Activated naive CD8-positive, alpha-beta T cell treated with anti-CD3 and anti-CD28 coated beads for 36 hours (primary cell): Measurements from ENCODE around the gene DMRTC1B. TPM values are rescaled to one million over a fixed set of nuclear protein-coding genes. Genes with fewer than 3 reads are reported as not detected.
"Not testable (repeated sequence)": the region's sequence is repeated elsewhere in the genome, so short reads cannot be mapped to it uniquely, and the experiment has no call there.

Source experiments
- DNase-seq: peaks from one replicate; pipeline ENCODE4 v3.0.0; 2021
- H3K27ac Mint-ChIP-seq: one replicate; pipeline ENCODE4 v1.8.0; 2022; ENCODE audit warnings: mild to moderate bottlenecking, moderate library complexity, mixed read lengths
- H3K27me3 Mint-ChIP-seq: one replicate; pipeline ENCODE4 v1.8.0; 2022; ENCODE audit warnings: mild to moderate bottlenecking, mixed read lengths
- H3K36me3 Mint-ChIP-seq: one replicate; pipeline ENCODE4 v1.8.0; 2021; ENCODE audit warnings: mild to moderate bottlenecking, mixed read lengths
- H3K4me1 Mint-ChIP-seq: one replicate; pipeline ENCODE4 v1.8.0; 2021; ENCODE audit warnings: mixed read lengths
- H3K4me3 Mint-ChIP-seq: one replicate; pipeline ENCODE4 v1.8.0; 2022; ENCODE audit warnings: mild to moderate bottlenecking, moderate library complexity, mixed read lengths
- H3K9me3 Mint-ChIP-seq: one replicate; pipeline ENCODE4 v1.8.0; 2022; ENCODE audit warnings: mixed read lengths
- total RNA-seq, 2 experiments: library from RNA; stranded (reverse); gene quantifications; one replicate each; pipeline ENCODE4 v1.2.3, GENCODE V29; 2021

Gene DMRTC1B
- not detected for total RNA-seq

- H3K4me3 Mint-ChIP-seq, H3K27ac Mint-ChIP-seq, H3K9me3 Mint-ChIP-seq, H3K4me1 Mint-ChIP-seq, H3K36me3 Mint-ChIP-seq, DNase-seq, H3K27me3 Mint-ChIP-seq: not testable (repeated sequence)
Measured at GRCh38 chrX:72776653-72777466, at the start of gene DMRTC1B. DMRTC1B (plus strand) TSS chrX:72776890; CDS start chrX:72845136, 68,246 bp downstream.

- Mint-ChIP-seq H3K4me1 (no peaks in the 10 kb centered on the region), H3K27ac (no peak overlapping the region), H3K4me3 (no peak overlapping the region), H3K36me3 (no peaks in the 10 kb centered on the region), H3K9me3 (no peaks in the 10 kb centered on the region), H3K27me3 (peaks cover 16% of the 10 kb centered on the region)
- DNase-seq = no peak
Measured at GRCh38 chrX:72727846-72728245, 48.8 kb upstream of the DMRTC1B start.

GRCh38 chrX:72733636-72734035 lies 43.1 kb upstream of the DMRTC1B start:
- H3K36me3 Mint-ChIP-seq, H3K27ac Mint-ChIP-seq, H3K4me3 Mint-ChIP-seq, DNase-seq, H3K4me1 Mint-ChIP-seq, H3K9me3 Mint-ChIP-seq: not testable (repeated sequence)
- peaks cover 26% of the 10 kb centered on the region for H3K27me3 Mint-ChIP-seq

- Mint-ChIP-seq H3K27ac (no peak overlapping the region), H3K27me3 (peaks cover 29% of the 10 kb centered on the region), H3K4me3 (no peak overlapping the region), H3K9me3 (no peaks in the 10 kb centered on the region), H3K36me3 (no peaks in the 10 kb centered on the region), H3K4me1 (no peaks in the 10 kb centered on the region)
- DNase-seq = no peak
Measured at GRCh38 chrX:72735561-72735960, 41.1 kb upstream of the DMRTC1B start.

- not testable (repeated sequence) for DNase-seq, H3K27me3 Mint-ChIP-seq, H3K4me1 Mint-ChIP-seq, H3K4me3 Mint-ChIP-seq, H3K36me3 Mint-ChIP-seq, H3K27ac Mint-ChIP-seq, H3K9me3 Mint-ChIP-seq
Measured at GRCh38 chrX:72745546-72745945, 31.1 kb upstream of the DMRTC1B start.

- not testable (repeated sequence) for H3K9me3 Mint-ChIP-seq, H3K27me3 Mint-ChIP-seq, DNase-seq, H3K4me3 Mint-ChIP-seq, H3K4me1 Mint-ChIP-seq, H3K36me3 Mint-ChIP-seq, H3K27ac Mint-ChIP-seq
Measured at GRCh38 chrX:72748545-72748944, 28.1 kb upstream of the DMRTC1B start.

GRCh38 chrX:72760454-72760853 lies 16.2 kb upstream of the DMRTC1B start:
- not testable (repeated sequence) for H3K4me1 Mint-ChIP-seq, H3K9me3 Mint-ChIP-seq, H3K27me3 Mint-ChIP-seq, DNase-seq, H3K27ac Mint-ChIP-seq, H3K36me3 Mint-ChIP-seq, H3K4me3 Mint-ChIP-seq

DNA sequence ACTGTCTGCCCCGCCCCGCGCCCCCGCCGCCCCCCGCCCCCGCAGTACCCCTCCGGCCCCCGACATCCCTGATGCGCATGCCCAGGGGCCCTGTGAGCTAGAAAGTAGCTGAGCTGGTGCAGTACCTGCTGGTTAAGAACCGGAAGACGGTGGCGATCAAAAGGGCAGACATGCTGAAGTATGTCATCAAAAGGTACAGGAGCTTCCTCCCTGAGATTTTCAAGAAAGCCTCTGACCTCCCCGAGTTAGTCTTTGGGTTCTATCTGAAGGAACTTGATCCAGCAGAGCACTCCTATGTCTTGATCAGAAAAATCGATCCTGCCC lies 739 bp downstream of the DMRTC1B start:
- DNase-seq, H3K9me3 Mint-ChIP-seq, H3K4me3 Mint-ChIP-seq, H3K27me3 Mint-ChIP-seq, H3K27ac Mint-ChIP-seq, H3K36me3 Mint-ChIP-seq, H3K4me1 Mint-ChIP-seq: not testable (repeated sequence)

DNA sequence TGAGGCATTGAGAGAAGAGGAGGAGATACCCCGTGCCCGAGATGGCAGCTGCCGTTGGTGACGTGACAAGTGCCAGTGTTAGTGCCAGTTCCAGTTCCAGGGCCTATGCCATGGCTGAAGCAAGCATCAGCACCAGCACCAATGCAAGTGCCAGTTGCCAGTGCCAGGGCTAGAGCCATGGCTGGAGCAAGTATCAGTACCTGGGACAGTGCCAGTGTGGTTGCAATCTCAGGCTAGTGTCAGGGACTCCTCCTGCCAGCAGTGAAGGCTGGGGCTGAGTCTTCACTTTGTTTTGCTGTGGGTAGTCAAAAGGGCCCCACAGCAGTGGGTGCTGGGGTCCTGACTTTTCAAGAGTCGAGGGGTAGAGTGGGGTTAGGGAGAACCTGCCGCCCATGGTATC lies 1.5 kb downstream of the DMRTC1B start:
- not testable (repeated sequence) for H3K27ac Mint-ChIP-seq, H3K27me3 Mint-ChIP-seq, H3K4me3 Mint-ChIP-seq, H3K4me1 Mint-ChIP-seq, DNase-seq, H3K36me3 Mint-ChIP-seq, H3K9me3 Mint-ChIP-seq

DNA sequence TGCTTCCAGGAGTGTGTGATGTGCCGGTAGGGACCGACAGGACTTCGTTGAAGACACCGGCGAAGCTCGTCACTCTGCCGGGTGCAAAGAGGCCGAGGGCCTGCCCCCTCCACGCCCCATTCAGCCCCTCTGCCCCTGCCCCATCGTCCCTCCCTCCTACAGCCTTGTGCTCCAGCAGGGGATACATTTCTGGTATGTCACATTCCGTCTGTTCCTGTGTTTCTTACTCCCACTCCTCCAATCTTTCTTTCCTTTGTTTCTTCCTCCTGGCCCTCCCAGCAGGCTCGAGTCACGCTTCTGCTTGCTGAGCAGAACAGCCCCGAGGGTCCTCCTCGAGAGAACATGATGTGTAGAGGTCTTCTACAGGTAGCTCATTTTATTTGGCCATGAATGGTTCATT lies 5.9 kb downstream of the DMRTC1B start, which contains the start of gene FAM236B:
FAM236B (minus strand) TSS at position 101 of the 400 bp plus-strand sequence; CDS start at position 1, 100 bp downstream.
- not testable (repeated sequence) for H3K4me3 Mint-ChIP-seq, H3K27me3 Mint-ChIP-seq, DNase-seq, H3K4me1 Mint-ChIP-seq, H3K9me3 Mint-ChIP-seq, H3K36me3 Mint-ChIP-seq, H3K27ac Mint-ChIP-seq

DNA sequence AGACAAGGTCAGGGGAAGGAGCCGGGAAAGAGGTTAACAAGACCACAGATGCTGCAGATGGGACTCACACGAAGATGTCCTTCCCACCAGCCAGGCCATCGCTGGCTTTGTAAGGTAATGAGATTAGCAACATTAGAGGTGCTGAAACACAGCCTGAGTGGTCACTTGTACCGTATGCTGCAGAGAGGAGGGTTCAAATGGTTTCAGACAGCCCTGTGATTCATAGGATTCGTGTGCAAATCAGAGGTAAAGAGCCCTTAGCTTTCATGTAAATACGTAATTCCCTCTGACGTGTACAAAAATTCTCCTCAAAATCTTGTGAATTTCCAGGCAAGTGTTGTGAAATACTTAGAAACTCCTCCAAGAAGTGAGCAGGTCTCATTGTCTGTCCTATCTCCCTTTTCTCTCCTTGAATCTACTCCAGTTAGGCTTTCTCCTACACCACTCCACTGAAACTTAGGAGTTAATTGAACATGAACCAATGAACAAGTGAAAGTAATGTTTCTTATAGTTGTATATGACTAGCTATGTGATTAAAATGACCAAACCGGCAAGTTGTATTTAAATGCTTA lies 6.8 kb downstream of the DMRTC1B start:
- not testable (repeated sequence) for H3K9me3 Mint-ChIP-seq, DNase-seq, H3K27me3 Mint-ChIP-seq, H3K4me3 Mint-ChIP-seq, H3K4me1 Mint-ChIP-seq, H3K27ac Mint-ChIP-seq, H3K36me3 Mint-ChIP-seq

DNA sequence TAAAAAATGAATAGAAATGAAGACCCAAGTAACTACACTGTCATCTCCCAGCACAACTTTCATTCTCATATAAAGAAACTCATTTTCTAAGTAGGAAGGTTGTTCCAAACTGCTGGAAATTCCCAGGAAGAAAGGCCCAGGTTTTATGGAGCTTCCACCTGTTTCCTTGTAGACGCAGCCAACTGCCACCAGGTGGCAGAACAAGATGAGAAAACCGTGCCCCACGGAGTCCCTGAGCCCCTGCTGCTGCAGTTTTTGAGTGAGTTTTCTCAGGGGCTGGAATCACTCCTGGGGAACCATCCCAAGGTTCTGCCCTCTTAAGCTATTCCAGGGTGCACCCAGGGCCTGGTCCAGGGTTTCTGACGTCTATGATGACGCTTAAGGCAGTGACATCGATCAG lies 7.3 kb downstream of the DMRTC1B start:
- H3K9me3 Mint-ChIP-seq, H3K4me3 Mint-ChIP-seq, H3K36me3 Mint-ChIP-seq, H3K4me1 Mint-ChIP-seq, DNase-seq, H3K27ac Mint-ChIP-seq, H3K27me3 Mint-ChIP-seq: not testable (repeated sequence)

GRCh38 chrX:72788142-72788541 lies 11.5 kb downstream of the DMRTC1B start:
- not testable (repeated sequence) for H3K4me3 Mint-ChIP-seq, H3K9me3 Mint-ChIP-seq, H3K27me3 Mint-ChIP-seq, H3K27ac Mint-ChIP-seq, DNase-seq, H3K36me3 Mint-ChIP-seq, H3K4me1 Mint-ChIP-seq

GRCh38 chrX:72790390-72790789 lies 13.7 kb downstream of the DMRTC1B start:
- H3K27ac Mint-ChIP-seq, DNase-seq, H3K4me1 Mint-ChIP-seq, H3K27me3 Mint-ChIP-seq, H3K9me3 Mint-ChIP-seq, H3K4me3 Mint-ChIP-seq, H3K36me3 Mint-ChIP-seq: not testable (repeated sequence)

GRCh38 chrX:72808110-72808509 lies 31.4 kb downstream of the DMRTC1B start, which contains the start of gene FAM236D:
FAM236D (minus strand) TSS chrX:72808210; CDS start chrX:72808110, 100 bp downstream.
- not testable (repeated sequence) for H3K27ac Mint-ChIP-seq, H3K9me3 Mint-ChIP-seq, H3K27me3 Mint-ChIP-seq, H3K4me3 Mint-ChIP-seq, DNase-seq, H3K4me1 Mint-ChIP-seq, H3K36me3 Mint-ChIP-seq

GRCh38 chrX:72830701-72831100 lies 54.0 kb downstream of the DMRTC1B start:
- H3K27ac Mint-ChIP-seq, H3K9me3 Mint-ChIP-seq, H3K4me3 Mint-ChIP-seq, H3K4me1 Mint-ChIP-seq, H3K27me3 Mint-ChIP-seq, DNase-seq, H3K36me3 Mint-ChIP-seq: not testable (repeated sequence)
